Ramos (cell line): ENCODE results near the gene FAM9C.
"Not testable (repeated sequence)": the region's sequence is repeated elsewhere in the genome, so short reads cannot be mapped to it uniquely, and the experiment has no call there.

Experiments
- in situ Hi-C: fragments of 300-500 bp; cut with MboI; formaldehyde crosslinking; loops from one replicate; pipeline ENCODE4 v1.14.3; 2022; ENCODE audit warnings: low sequenced_read_pairs; ENCODE audit not compliant: unreplicated experiment

Gene FAM9C

DNA sequence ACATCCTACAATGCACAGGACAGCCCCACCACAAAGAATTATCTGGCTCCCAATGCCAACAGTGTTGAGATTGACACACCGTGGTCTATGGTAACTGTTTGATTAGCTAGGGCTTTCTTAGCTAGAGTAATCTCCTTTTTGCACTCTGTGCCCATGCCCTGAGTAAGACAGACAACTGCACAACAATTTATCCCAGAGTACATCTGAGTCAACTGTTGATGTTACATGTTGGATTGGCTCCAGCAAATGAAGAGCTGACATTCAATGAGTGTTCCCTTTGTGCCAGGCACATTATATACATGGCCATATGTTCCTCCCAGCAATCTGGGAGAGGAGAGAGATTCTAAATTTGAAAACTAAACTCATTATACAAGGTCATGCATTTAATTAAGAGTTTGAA, 3.9 kb upstream of the FAM9C start:
- in situ Hi-C loops, result no loop called here

DNA sequence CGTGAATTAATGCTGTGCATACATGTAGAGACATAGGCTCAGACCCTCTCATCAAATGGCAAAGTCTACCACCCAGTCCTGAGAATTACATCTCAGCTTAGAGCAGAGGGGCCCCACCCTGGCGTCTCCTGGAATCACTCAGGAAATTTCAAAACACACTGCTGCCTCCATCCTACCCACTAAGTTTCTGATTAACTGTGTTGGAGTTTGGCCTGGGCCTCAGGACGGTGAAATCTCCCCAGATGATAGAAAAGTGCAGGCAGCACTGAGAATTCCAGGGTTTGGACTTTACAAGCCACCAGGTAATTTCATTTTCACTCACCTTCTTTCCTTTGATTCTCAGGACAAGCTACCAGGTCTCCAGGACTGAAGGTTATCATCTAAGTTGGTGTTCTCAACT, 3.3 kb upstream of the FAM9C start:
- in situ Hi-C loops, result no loop called here

DNA sequence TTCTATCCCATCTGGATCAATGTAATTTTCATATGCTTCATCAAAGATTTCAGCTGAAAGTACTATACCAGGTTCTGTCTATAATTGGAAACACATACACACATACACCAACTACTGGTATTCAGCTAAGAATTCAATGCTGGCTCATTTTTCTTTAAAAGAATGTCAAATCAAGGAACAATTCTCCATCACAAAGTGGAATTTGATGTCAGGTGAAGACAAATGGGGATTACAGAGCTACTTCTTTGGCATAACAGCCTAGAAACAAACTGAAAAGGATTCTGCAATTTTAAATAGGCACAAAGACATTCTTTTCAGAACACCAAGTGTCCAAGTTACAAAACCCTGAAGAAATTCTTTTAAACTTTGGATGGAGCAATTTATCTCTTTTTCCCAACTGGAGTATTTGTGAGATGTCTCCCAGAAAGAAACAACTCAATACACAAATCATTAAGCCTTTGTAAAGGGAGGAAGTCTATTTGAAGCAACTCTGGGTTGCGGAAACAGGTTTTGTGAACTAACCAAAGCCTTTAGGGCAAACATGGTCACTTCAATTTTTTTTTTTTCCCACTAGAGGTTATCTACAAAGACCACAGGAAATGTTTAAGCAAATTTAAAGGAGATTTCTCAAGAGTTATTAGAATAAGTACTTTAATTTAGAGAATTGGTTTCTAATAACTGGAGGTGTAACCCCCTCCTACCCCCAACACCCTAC, 1.9 kb upstream of the FAM9C start:
- in situ Hi-C loops, result no loop called here

DNA sequence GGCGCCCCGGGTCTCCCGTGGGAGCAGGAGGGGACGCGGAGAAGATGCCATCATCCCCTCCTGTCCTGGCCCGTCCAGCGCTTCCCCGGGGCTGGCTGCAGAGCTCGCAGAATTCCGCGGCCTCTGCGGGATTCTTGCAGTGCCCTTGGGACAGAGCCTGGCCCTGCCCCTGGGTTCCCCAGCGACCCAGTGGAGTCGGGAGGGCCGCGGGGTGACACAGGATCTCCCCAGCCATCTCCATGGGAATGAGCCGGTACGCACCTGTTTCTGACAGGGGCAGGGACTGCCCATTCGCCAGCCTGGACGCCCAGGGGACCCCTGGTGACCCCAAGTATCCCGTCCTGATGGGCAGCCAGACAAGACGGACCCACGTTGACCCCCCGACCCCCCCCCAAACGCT, 482 bp downstream of the FAM9C start:
- in situ Hi-C loops, result no loop called here

DNA sequence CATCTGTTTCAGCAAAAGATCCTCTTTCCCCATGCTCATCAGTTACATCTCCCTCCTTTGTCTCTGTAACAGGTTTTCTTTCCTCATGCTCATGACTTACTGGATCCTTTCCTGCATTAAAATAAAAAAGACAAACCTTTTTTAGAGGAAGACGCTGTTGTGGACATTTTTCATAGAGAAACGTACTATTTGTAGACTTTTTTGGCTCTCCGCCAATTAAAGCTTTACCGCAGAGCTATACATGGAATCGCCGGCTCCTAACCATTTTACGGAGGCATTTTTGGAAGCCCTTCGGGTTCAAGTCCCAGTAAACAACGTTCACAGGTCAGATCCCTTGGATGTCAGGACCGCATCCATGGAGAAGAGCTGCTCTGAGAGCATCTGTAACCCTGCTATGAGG, 1.3 kb downstream of the FAM9C start:
- in situ Hi-C loops, result no loop called here

DNA sequence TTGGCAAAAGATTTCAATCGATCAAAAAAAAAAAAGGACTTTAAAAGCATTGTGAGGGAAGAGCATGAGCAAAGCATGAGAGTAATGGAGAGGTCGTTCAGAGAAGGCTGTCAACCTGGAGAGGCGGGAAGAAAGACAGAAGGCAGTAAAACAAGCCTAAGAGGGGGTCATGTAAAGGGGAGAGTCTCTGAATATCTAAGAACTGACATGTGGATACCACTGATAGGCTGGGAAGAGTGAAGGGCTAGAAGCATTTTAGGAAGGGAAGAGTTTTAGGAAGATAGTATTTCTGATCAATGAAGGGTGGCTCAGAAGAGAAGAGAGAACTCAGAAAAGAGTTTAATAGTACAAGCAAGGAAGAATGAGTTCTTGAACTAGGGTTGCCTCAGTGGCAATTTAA, 7.5 kb downstream of the FAM9C start:
- in situ Hi-C loops, result no loop called here

DNA sequence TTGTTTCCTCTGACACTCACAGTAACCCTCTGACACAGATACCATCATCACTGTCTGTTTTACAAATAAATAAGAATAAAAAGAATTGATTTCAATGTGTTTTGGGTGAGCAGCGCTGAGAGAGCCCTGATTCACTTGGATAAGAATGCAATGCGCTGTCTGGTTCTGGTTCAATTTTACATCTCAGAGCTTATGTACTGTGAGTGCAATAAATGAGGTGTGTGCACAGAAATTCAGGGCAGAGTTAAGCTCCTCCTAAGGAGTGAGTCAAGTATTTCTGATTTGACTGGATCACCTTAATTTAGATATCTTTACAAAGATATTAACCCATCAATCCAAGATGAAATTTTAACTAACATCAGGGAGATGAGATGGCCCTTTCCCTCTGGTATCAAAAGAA, 11.2 kb downstream of the FAM9C start:
- in situ Hi-C loops, result no loop called here

DNA sequence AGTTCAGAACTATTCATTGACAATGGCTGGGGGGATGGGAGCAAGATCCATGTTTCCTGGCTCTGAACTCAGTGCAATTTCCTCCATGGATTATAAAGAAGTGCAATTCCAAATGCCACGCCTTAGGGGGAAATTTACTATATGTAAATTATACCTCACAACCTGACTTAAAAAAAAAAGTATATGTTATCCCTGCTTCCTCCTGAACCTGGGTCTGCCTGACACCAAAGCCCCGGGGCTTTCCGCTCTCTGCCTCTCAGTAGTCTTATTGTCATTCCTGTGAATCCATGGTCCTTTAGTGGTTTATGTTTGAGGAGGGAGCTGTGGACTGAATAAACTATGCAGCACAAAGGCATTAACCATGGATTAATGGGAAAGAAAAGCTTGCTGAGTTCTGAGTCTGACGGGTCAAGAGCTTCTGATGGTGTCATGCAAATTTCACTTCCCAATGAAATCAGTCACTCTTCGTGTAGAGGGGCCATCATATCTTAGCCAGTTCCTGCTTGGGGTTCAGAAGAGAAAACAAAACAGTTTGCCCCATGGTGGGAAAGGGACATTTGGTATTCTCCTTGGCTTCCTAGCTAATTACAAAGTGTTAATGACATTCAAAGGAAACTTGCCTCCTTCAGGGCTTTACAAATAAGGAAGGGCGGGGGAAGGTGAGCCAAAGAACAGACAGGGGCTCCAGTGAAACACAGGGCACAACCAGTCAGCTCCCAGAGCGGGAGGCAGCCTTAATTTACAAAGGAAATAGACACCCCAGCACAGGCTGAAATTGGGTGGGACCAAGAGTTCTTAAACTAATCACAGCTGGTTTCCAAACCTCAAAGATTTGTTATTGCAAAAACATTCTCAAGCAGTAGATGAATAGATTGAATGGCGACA, 14.3 kb downstream of the FAM9C start:
- in situ Hi-C loops, result no loop called here

DNA sequence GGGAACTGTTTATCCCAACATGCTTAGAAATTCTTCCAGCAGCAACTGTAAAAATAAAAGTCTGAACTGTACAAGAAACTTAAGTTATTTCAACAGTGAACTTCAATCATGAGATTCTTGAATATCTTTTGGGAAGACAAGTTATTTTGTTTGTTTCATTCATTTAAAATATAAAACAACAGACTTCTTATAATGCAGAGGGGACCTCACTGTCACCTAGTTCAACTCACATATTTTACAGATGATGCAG, 14.9 kb downstream of the FAM9C start:
- in situ Hi-C loops, result no loop called here

DNA sequence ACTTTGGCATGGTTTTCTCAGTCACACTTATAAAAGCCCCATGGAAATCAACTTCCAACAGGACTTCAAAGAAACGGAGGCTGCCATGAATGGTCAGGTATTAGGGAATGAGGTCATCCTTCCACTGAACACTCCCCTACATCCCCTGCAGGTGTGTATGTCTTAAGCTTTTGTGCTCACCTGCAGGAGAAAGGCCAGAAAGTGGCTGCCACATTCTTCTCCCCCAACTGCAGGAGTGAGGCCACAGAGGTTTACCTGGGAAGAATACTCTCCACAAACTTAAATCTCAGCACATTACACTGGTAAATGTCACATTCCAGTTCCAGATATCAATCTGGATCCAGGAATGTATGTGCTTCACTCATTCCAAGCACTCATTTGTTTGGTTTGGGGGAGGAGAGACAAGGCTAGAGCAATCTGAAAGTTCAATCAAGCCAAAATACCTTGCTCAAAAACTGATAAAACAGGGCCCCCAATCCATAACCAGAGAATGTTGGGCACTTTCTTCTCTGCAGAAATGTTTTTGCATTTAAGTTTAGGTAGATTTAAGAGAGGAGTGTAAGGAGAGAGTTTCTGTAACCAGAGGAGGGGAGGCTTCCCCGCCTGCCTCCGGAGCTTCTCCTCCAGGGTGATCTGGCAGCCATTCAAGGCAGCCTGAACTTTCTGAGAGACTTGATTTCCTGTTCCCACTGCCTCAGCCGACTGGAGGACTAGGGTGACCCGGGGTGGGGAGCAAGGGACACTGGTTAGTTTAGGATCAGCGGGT, 15.4 kb downstream of the FAM9C start:
- in situ Hi-C loops, result no loop called here

DNA sequence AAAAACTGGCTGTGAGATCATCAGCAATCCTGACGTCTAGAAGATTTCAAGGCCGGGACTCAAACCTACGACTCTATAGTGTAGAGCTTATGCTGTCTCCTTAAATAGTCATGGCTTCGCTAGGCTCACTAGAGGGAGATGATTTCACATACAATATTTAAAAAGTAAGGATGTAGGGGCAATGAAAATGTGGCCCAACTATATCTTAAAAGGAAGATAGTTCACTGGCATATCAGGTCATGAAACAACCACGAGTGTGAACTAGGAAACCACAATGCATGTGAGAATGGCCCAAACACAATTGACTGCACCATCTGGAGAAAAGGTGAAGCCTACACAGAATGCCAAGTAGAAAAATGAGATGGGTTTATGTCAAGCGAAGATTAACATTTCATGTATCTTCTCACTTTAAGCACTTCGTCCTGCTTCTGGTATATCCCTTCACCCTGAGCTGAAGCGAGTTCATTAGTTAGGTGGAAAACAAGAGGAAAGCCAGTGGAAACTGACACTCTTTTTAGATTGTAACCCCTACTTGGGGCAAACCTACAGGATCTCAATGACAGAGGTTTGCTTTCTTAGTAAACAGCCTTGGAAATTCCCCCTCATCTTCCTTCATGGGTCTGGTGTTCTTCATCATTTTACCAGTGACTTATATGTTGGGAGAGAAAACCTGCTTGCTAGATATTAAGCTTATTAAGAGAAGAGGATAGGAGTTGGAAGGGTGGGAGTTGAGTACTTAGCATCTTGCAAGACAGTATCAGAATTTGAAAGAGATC, 17.4 kb downstream of the FAM9C start:
- in situ Hi-C loops, result no loop called here

DNA sequence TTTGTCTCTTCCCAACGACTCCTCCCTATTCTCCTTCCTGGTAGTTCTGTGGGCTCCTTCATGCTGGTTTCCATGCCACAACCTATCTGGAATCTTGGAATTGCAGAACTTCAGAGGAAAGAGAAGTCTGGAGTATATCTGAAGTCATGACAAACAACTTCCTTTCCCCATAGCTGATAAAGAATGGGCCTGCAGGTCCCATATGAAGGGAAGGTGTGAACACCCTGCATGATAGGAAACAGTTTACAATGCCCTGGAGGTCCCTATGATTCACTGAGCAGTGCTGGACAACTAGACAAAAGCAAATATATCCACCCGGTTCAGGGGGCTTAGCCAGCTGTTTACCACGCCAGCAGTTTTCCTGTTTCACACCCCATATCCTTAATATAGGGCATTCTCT, 19.4 kb downstream of the FAM9C start:
- in situ Hi-C loops, result no loop called here

DNA sequence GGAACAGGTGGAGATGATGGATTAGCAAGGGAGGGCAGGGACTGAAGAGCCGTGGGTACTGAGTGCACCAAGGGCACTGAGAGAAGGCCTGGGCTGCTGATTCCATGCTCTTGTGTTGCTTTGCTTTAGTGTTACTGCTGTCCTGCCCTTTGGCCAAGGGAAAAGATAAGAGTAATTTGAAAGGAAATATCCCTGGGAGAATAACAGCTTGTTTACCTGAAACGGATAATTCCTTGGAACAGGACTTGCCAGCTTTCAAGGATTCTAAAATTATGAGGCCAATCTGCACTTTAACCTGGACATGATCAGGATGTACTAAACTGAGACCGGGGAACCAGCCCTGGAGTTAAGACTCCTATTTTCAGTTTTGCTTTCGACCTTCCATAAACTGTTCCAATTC, 20.4 kb downstream of the FAM9C start:
- in situ Hi-C loops, result no loop called here

DNA sequence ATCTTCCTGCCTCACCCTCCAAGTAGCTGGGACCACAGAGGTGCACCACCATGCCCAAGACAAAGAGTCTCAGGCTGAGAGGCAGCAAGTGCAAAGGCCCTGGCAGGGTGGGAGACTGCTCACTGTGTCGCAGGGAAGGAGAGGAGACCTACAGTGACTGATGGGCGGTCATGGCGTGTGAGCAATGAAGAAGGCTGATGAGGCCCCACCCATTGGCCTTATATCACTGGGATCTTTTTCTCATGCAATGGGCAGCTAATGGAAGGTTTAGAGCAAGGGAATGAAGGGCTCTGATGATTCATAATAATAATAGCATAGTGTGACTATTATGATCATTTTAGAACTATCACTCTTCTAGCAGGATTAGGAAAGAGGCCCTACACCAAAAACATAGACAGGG, 20.9 kb downstream of the FAM9C start:
- in situ Hi-C loops, result no loop called here

DNA sequence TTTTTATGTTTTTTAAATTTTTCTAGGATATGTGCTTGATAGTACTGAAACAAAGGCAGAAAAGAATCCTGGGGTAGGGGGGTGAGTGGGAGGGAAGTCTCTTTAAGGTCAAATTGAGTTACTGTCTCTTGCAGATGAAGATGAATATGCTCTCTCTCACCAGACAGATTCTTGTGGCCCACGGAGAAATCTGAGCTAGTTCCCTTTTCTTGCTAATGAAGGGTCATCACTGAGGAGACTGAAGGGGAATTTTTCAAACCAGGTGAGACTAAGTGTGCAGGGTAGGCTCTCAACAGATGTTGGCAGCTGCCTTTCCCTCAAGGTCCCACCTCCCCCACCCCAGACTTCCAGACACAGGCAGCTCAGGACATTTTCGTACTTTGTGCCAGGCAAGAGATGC, 21.5 kb downstream of the FAM9C start:
- in situ Hi-C loops, result no loop called here

DNA sequence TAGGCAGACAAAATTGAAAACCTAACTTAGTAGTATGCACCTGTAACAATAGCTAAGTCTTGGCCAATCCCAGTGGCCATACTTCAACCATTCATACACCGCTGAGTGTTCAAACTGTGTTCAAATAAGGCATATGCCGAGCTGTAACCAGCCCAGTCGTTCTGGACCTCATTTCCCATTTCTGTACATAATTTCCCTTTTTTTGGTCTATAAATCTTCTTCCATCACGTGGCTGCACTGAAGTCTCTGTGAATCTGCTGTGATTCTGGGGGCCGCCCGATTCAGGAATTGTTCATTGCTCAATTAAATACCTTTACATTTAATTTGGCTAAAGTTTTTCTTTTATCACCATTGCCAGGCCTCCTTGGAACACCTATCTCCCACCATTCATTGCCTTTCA, 27.7 kb downstream of the FAM9C start:
- in situ Hi-C loops, result not testable (repeated sequence)

DNA sequence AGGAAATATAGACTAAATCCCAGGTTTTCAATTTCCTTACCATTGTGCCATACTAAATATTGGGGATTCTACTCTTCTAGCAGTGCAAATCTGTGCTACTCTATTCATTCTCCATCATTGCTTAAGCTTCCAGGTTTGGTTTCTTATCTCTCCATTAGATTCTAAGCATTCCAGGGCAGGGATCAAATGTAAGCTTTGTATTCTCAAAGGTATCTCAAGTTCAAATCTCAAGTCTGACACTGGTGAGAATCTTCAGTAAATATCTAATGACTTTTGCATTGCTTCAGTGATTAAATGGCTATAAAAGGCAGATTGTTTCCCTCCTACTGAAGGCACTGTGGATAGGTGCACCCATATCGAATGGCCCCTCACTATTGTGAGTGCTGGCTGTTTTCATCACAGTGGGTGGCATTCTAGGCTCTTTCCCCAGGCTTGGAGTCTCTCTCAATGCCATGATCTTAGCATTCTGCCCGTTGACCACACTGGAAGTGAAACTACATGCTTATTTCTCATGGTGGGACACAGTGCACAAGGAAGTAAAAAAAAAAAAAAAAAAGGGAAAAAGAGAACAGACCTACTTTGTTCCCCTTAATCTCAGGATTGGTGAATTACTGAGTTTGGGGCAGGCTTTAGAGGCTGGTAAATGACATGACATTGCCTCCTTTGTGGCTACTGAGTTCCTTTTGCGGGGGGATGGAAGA, 28.7 kb downstream of the FAM9C start:
- in situ Hi-C loops, result no loop called here

DNA sequence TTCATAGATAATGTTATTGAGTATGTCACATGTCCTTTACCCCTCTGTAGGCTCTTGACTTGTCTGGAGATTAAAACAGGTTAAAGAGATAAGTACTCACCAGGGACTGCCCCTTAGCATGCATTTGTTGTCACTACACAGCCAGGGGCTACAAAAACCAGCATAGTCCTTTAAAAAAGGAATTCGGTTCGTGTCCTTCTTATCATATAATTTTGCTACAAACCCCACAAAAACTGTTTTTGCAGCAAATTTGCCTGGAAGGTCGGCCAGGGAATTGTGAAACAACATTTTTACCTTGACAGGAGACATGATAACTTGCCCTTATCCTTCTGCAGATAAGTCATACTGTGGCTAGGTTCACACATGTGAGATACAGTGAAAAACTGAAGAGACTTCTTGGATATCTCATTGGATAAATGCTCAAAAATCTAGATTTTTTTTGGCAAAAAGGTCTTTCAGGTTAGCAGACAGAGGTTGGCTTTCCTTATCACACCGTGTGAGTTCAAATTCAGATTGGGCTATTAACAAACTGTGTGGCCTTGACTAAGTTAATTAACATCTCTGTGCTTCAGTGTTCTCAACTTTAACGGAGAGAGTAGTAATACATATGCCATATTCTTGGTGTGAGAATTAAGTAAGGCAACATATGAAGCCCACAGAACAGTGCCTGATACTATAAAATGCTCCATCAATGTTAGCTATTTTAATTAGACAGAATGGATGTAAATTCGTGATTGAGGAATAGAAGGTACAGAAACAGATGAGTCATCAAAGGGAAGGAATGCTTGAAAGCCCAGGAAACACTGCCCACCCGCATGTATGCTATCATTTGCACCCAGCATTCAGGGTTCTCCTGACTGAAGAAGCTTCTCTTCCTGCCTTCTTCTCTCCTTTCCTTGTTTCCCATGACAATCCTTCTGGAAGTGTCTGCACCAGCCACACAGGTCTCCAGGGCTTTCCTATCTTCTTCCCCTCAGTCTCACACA, 30.0 kb downstream of the FAM9C start:
- in situ Hi-C loops, result no loop called here
